HG03575 (cell line): Measurements from ENCODE around the gene MDC1.
"Not testable (repeated sequence)": the region's sequence is repeated elsewhere in the genome, so short reads cannot be mapped to it uniquely, and the experiment has no call there.

Experiments used
- ATAC-seq: cut with Tn5 transposase; IDR thresholded peaks from one replicate; pipeline ENCODE4 v1.9.1; 2021; ENCODE audit not compliant: unreplicated experiment, insufficient number of reproducible peaks, low FRiP score; ENCODE audit errors: extremely low read depth

Gene MDC1

DNA sequence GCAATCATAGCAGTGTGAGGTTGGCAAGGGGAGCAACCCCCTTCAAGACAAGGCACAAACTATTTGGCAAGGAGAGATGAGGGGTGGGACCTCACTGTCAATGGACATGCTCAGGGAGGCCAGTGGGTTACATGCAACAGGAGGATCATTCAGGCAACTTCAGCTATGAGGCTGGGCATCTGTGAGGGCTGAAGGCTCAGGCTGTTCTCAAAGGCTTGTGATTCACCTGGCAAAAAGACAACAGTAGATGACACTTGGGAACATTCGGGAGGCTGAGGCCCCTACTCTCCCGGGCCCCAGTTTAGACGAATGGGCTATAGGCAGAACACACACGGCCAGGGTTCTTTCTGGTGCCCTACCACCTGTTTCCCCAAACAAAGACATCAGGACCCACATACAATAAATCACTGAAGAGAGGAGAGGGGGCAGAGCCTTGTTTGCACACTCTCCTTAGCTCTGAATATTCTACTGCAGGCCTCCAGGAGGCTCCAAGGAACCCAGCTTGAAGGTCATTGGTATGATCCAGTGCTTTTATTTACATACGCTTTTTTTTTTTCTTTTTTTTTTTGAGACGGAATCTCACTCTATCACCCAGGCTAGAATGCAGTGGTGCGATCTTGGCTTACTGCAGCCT, 11.0 kb upstream of the MDC1 start:
- no peak for ATAC-seq

DNA sequence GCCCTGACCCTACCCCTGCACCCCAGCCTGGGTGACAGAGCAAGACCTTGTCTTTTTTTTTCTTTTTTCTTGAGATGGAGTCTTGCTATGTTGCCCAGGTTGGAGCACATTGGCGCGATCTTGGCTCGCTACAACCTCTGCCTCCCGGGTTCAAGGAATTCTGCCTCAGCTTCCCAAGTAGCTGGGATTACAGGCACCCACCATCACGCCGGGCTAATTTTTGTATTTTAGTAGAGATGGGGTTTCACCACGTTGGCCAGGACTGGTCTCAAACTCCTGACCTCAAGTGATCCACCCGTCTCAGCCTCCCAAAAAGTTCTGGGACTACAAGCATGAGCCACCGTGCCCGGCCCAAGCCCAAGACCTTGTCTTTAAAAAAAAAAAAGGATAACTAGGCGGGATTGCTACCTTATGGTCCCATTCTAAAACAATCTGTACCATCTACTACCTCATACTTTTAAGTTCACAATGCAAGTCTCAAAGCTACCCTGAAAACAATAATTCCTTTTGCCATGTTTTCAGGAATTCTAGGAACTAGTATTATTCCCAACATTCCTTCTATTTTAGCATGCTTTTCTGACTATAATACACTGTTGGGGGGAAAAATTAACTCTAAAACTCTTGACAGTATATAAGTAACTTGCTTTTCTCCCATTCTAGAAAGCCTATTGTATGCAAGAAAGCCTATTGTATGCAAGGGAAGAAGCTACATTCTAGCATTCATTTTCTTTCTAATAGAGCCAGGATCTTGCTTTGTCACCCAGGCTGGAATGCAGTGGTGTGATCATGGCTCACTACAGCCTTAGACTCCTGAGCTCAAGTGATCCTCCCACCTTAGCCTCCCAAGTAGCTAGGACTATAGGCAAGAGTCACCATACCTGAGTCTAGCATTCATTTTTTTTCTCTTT, 9.7 kb upstream of the MDC1 start:
- no peak for ATAC-seq

DNA sequence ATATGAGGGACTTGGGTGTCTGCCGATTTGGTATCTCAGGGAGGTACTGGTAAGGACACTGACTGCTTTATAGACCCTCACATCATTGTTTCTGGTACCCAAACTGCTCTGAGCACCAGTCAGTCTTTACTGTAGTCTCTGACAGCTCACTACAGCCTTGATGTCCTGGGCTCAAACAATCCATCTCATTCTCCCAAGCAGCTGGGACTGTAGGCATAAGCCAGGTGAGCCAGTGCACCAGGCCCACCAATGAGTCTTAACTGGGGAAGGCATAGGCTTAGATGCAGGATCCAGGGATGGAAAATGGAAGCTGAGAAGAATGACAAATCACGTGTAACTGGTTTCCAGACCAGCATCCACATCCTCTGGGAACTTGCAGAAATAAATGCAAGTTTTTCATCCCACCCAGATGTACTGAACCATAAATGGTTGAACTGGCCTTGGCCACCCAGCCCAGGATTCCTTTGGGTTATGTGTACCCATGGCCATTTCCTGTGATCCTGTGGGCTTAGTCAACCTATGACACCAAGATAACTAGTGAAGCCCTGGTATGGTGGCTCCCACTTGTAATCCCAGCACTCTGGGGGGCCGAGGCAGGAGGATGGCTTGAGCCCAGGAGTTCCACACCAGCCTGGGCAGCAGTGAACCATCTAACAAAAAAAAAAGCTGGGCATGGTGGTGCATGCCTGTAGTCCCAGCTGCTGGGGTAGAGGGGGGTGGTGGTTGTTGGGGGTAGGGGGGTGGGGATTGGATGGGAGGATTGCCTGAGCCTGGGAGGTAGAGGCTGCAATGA, 8.8 kb upstream of the MDC1 start:
- no peak for ATAC-seq

DNA sequence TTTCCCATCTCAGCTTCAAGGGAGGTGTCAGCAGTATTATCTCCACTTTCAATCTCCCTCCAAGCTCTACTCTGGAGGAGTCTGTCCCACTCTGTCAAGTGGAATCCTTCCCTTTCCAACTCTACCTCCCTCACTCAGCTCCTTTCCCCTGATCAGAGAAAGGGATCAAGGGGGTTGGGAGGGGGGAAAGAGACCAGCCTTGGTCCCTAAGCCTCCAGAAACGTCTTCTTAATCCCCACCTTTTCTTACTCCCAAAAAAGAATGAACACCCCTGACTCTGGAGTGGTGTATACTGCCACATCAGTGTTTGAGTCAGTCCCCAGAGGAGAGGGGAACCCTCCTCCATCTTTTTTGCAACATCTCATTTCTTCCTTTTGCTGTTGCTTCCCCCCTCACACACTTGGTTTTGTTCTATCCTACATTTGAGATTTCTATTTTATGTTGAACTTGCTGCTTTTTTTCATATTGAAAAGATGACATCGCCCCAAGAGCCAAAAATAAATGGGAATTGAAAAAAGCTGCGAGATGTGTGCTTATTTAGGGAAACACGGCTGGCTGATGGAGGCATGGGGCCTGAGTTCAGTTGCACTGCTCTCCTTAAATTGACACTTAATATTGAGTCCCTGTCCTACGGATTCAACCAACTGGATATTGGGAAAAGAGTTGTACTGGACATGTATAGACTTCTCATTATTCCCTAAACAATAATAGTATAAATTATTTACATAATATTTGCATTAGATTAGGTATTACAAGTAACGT, 8.0 kb upstream of the MDC1 start:
- ATAC-seq: no peak

DNA sequence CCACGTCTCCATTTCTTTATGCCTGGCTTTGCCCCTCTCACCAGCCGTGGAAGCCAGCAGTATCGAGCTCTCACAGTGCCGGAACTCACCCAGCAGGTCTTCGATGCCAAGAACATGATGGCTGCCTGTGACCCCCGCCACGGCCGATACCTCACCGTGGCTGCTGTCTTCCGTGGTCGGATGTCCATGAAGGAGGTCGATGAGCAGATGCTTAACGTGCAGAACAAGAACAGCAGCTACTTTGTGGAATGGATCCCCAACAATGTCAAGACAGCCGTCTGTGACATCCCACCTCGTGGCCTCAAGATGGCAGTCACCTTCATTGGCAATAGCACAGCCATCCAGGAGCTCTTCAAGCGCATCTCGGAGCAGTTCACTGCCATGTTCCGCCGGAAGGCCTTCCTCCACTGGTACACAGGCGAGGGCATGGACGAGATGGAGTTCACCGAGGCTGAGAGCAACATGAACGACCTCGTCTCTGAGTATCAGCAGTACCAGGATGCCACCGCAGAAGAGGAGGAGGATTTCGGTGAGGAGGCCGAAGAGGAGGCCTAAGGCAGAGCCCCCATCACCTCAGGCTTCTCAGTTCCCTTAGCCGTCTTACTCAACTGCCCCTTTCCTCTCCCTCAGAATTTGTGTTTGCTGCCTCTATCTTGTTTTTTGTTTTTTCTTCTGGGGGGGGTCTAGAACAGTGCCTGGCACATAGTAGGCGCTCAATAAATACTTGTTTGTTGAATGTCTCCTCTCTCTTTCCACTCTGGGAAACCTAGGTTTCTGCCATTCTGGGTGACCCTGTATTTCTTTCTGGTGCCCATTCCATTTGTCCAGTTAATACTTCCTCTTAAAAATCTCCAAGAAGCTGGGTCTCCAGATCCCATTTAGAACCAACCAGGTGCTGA, 7.0 kb upstream of the MDC1 start:
- ATAC-seq: not testable (repeated sequence)

DNA sequence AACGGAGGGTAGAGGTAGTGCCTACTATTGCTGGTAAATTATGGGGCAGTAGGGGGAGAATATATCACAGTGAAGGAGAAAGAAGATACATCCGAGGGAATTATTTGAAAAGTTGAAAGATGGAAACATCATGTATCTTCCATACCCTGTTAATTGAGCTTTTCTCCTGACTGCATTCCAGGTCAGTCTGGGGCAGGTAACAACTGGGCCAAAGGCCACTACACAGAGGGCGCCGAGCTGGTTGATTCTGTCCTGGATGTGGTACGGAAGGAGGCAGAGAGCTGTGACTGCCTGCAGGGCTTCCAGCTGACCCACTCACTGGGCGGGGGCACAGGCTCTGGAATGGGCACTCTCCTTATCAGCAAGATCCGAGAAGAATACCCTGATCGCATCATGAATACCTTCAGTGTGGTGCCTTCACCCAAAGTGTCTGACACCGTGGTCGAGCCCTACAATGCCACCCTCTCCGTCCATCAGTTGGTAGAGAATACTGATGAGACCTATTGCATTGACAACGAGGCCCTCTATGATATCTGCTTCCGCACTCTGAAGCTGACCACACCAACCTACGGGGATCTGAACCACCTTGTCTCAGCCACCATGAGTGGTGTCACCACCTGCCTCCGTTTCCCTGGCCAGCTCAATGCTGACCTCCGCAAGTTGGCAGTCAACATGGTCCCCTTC, 6.2 kb upstream of the MDC1 start:
- not testable (repeated sequence) for ATAC-seq

DNA sequence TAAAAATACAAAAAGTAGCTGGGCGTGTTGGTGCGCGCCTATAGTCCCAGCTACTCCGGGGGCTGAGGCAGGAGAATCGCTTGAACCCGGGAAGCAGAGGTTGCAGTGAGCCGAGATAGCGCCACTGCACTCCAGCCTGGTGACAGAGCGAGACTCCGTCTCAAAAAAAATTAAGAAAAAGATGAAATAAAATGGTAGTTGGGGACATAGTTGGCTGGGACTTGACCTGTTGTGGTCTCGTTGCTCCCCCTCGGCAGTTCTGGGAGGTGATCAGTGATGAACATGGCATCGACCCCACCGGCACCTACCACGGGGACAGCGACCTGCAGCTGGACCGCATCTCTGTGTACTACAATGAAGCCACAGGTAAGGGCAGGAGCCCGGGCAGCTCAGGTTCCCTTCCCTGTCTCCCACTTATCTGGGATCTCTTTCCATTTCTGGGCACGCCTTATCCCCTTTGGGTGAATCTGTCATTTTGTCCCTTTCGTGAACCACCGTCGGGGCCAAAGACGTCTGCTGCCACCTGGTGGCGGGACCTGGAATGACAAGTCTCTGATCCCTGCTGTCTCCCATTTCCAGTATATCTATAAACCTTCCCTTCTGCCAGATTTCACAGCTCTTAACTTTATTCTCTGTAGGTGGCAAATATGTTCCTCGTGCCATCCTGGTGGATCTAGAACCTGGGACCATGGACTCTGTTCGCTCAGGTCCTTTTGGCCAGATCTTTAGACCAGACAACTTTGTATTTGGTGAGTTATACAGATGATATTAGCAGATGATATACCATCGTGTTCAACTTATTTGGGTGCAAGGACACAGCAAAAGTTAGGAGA, 5.4 kb upstream of the MDC1 start:
- ATAC-seq: no peak

DNA sequence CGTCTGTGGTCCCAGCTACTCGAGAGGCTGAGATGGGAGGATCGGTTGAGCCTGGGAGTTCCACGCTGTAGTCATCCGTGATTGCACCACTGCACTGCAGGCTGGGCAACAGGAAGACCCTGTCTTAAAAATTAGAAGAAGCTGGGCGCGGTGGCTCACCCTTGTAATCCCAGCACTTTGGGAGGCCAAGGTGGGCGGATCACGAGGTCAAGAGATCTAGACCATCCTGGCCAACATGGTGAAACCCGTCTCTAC, 4.9 kb upstream of the MDC1 start:
- not testable (repeated sequence) for ATAC-seq

DNA sequence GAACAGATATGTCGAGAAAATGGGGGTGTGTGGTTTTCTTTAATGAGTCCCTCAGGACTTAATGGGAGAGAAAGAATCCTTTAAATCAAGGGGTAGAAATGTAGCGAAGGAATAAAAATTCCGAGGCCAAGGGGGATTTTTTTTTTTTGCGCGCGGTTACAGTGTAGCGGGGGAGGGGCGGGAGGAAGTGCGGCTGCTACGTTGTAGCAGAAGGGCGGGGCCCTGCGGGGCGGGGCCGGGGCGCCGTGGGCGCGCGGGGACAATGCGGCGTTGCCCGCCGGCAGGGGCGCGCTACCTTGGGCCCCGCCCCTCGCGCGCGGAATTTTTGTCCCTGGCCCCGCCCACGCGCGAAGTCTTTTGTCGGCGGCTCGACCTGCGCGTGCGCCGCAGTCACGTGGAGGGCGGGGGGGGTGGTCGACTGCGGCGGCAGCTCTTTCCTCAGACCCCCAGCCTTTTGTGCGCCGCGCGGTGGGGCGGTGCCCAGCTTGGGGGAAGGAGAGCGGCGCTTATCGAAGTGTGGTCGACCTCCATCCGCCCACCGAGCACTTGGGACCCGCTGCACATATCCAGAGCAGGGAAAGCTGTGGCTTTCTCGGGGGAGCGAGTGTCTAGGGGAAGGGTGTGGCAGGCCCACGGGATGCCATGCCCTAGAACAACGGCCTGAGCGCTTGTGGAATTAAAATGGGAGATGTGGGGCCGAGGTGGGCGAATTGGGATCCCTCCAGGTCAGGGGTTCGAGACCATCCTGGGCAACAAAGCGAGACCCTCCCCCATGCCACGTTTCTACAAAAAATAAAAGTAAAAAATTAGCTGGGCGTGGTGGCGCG, 4.3 kb upstream of the MDC1 start:
- ATAC-seq: no peak

DNA sequence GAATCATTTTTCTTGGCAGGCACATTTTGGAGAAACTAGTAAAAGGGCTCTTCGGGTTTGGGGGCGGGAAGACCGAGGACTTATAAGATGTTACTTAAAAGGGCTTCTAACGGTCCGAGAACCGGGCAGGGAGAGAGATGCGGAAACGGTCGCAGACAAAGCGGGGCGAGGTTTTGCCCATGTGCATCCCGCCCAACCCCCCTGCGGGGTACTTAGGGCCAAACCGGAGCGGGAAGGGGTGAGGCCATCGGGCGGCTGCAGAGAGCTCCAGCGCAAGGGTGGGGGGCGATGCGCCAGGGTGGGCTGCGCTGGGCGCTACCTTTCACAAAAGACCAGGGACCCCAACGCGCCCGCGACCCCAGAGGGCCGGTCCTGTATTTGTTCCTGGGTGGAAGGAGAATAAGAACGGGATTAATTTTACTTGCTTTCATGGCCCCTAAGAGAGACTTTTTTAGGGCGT, 3.7 kb upstream of the MDC1 start:
- ATAC-seq: no peak

DNA sequence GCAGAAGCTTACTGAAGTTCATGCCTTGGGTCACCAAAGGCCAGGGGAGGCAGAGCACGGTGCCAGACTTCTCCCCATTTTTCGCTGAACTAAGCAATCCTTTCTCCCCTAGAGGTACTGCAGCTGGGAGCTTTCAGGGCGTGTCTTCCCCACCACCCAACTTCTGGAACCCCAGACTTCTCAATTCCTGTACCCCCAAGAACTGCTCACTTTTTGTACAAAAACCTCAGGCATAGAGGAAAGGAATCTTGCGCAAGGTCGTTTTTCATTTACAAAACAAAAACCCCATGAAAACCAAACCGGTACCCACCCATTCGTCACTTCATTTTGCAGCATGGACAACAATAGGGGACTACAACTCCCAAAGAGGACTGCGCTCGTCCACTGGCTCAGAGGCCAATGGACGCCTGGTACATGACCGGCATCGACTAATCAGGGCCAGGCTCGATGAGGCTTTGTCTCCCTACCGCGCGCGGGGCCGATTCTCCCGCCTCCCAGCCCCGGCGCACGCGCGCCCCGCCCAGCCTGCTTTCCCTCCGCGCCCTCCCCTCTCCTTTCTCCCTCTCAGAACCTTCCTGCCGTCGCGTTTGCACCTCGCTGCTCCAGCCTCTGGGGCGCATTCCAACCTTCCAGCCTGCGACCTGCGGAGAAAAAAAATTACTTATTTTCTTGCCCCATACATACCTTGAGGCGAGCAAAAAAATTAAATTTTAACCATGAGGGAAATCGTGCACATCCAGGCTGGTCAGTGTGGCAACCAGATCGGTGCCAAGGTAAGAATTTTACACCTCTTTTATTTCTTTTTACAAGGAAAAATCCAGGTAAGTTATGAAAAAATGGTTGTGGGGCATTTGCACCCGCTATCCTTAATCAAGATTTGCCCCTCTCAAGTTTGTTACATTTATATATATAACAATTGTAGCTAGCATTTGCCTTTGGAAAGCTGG, 3.0 kb upstream of the MDC1 start, which contains the start of gene TUBB:
Gene TUBB (plus strand): TSS at position 562 of the 947 bp plus-strand sequence. CDS start 155 bp downstream, at position 717.
- no peak for ATAC-seq

DNA sequence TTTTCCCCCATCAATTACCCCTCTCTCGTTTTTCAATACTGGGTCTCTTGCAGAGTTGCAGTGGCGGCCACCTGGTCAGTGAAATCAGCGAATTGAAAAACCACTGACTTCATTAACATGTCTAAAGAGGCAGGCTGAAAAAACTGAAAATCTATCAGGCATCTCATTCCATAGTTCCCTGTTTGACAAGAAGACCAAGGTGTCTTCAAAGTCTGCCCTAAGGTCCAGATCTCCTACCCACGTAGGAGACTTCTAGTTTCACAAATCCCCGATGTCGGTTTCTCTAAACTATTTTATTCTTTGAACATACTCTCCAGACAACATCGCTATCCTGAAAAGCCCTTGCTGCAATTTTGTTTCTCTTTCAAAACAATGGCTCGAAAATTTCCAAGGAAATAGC, 2.3 kb upstream of the MDC1 start:
- ATAC-seq: no peak

DNA sequence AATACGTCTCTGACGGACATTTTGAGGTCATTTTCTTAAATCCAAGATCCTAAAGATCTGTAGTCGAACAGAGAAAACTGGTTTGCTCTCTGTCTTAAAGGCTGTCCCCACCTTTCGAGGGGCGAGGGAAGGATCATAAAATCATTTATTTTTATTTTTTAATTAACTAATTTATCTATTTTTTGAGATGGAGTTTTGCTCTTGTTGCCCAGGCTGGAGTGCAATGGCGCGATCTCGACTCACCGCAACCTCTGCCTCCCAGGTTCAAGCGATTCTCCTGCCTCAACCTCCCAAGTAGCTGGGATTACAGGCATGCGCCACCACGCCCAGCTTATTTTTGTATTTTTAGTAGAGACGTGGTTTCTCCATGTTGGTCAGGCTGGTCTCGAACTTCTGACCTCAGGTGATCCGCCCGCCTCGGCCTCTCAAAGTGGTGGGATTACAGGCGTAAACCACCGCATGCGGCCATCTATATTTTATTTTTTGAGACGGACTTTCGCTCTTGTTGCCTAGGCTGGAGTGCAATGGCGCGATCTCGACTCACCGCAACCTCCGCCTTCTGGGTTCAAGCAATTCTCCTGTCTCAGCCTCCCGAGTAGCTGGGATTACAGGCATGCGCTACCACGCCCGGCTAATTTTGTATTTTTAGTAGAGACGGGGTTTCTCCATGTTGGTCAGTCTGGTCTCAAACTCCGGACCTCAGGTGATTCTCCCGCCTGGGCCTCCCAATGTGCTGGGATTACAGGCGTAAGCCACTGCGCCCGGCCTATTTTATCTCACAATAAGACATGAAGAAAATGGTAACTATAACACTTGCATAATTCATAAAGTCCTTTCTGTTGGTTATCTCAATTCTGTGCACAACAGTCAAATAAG, 1.0 kb upstream of the MDC1 start:
- ATAC-seq: not testable (repeated sequence)

DNA sequence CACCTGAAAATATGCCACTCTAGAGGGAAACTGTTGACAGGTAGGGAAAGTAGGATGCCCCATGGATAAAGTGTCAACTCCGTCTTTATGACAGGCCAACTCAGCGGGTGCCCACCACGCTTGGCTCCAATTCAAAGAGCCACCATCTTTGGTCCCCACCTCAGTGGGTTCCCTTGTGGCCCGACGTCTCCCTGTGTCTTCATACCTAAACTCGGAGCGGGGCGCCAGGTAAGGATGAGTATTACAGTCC, 277 bp downstream of the MDC1 start:
- ATAC-seq: no peak
